Gastroesophageal sphincter (tissue), 4 donors: ENCODE data around the gene SSC4D. TPM values are rescaled to one million over a fixed set of nuclear protein-coding genes. Genes with fewer than 3 reads are reported as not detected.
"Not testable (repeated sequence)": the region's sequence is repeated elsewhere in the genome, so short reads cannot be mapped to it uniquely, and the experiment has no call there.

ENCODE experiments used
- ATAC-seq: fragments of 150-250 bp; one replicate; pipeline ENCODE4 v1.9.1; 2016; ENCODE audit warnings: mild to moderate bottlenecking, moderate library complexity
- H3K27ac ChIP-seq, 4 donors: fragments of 200-600 bp; sonication (generic) in 3 of 4; 1 replicate in 3 of 4; 2 replicates in 1 of 4; pipeline ENCODE4 v1.5.1; 2016 to 2019
- H3K27me3 ChIP-seq: fragments of 200-600 bp; sonication (generic); one replicate; pipeline ENCODE4 v1.5.1; 2019
- H3K36me3 ChIP-seq, 2 donors: fragments of 200-600 bp; sonication (generic); one replicate each; pipeline ENCODE4 v1.5.1; 2019; ENCODE audit warnings: control low read depth in 1 of 2
- H3K4me1 ChIP-seq, 3 donors: fragments of 200-600 bp; sonication (generic); 1 replicate in 2 of 3; 2 replicates in 1 of 3; pipeline ENCODE4 v1.5.1; 2016 to 2019; ENCODE audit warnings: control low read depth in 2 of 3
- H3K4me3 ChIP-seq, 2 donors: fragments of 200-600 bp; sonication (generic); one replicate each; pipeline ENCODE4 v1.5.1; 2019; ENCODE audit warnings: mild to moderate bottlenecking in 1 of 2, moderate library complexity in 1 of 2
- H3K9me3 ChIP-seq, 3 donors: fragments of 200-600 bp; sonication (generic); one replicate each; pipeline ENCODE4 v1.5.1; 2017 to 2019; ENCODE audit warnings: control low read depth in 2 of 3
- EP300 ChIP-seq: sonication (generic); formaldehyde crosslinking; IDR thresholded peaks from one replicate; pipeline ENCODE4 v1.6.1; 2017; ENCODE audit warnings: antibody characterized with exemption, mild to moderate bottlenecking
- POLR2A ChIP-seq, 2 donors: fragments of 450-650 bp; IDR thresholded peaks; one replicate each; pipeline ENCODE4 v1.6.1; 2017; ENCODE audit warnings: antibody characterized with exemption in 2 of 2, mild to moderate bottlenecking in 2 of 2, moderate library complexity in 1 of 2
- POLR2AphosphoS5 ChIP-seq: sonication (generic); formaldehyde crosslinking; IDR thresholded peaks from one replicate; pipeline ENCODE4 v1.6.1; 2017; ENCODE audit warnings: antibody characterized with exemption
- WGBS, 2 donors: methylation state at CpG; one replicate each; pipeline ENCODE4 v1.1.5; 2018; ENCODE audit warnings: low coverage in 1 of 2; 5-methylcytosine and 5-hydroxymethylcytosine counted together
- total RNA-seq, 4 donors: library from RNA; depleted of rRNA; stranded (reverse); fragments of >200 nt; gene quantifications; one replicate each; pipeline ENCODE4 v1.1.0, GENCODE V29; 2016
- TF ChIP-seq, protein P1 (sequence below), 4 experiments: fragments of 200-600 bp in 2 of 4; fragments of 450-650 bp in 2 of 4; sonication (generic) in 1 of 4; IDR thresholded peaks; one replicate each; pipeline ENCODE4 v1.5.1; 2017 to 2019; ENCODE audit warnings: antibody characterized with exemption in 4 of 4, mild to moderate bottlenecking in 2 of 4, moderate library complexity in 2 of 4

The SSC4D gene
- total RNA-seq, 4 donors from 2014 or later, result 0.47 to 1.4 (median 1.1) TPM; not detected in 1

GRCh38 chr7:76428149-76428823, 18.8 kb upstream of the SSC4D start:
- H3K27ac ChIP-seq, result no peak overlapping the region
- peaks cover 21% of the 10 kb centered on the region for H3K27me3 ChIP-seq
- no peak for TF ChIP-seq POLR2AphosphoS5
- WGBS, 2 donors, result 81 to 85% methylated on average over 12 of the region's 13 CpGs
- no peaks in the 10 kb centered on the region for H3K4me1 ChIP-seq
- no peaks in the 10 kb centered on the region for H3K36me3 ChIP-seq
- H3K9me3 ChIP-seq, result no peaks in the 10 kb centered on the region
- ATAC-seq, result no peak
- no peak overlapping the region for H3K4me3 ChIP-seq

DNA sequence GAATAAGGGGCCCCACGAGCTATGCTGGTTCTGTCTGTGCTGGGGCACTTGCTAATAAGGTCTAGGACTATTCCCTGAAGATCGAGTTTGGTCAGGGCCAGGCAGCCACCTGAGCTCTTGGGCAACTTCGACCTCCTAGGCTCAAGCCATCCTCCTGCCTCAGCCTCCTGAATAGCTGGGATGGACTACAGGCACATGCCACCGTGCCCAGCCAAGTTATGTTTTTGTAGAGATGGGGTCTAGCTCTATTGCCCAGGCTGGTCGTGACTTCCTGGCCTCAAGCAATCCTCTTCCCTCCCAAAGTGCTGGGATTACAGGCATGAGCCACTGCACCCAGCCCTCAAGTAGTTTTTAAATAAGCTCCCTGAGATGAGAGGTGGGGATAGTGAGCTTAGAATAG, 18.1 kb upstream of the SSC4D start:
- no peaks in the 10 kb centered on the region for H3K9me3 ChIP-seq

DNA sequence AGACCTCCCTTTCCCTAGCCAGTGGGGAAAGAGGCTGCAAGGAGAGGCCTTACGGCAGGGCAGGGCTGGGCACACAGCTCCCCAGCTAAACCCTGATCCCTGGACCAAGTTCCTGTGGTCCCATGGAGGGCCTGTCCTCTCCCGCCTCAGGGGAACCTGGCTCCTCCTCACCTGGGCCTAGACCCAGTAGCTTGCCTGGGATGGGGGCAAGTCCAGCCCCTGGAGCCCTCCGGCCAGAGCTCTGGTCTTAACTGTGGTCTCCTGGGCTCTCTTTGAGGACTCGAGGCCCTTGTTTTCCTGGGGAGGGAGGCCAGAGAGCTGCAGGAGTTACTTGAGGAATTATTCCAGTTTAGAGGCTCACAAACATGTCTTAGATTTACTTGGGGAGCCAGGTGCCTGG, 16.7 kb upstream of the SSC4D start:
- Histone ChIP-seq H3K4me3 (no peak overlapping the region), H3K36me3 (no peaks in the 10 kb centered on the region), H3K27me3 (peaks cover 24% of the 10 kb centered on the region), H3K9me3 (no peaks in the 10 kb centered on the region), H3K27ac (no peak overlapping the region), H3K4me1 (no peaks in the 10 kb centered on the region)
- TF ChIP-seq EP300 (no peak), POLR2AphosphoS5 (no peak), POLR2A (IDR thresholded peaks at IDR 0.05) (no peak)
- TF ChIP-seq, protein P1, sequence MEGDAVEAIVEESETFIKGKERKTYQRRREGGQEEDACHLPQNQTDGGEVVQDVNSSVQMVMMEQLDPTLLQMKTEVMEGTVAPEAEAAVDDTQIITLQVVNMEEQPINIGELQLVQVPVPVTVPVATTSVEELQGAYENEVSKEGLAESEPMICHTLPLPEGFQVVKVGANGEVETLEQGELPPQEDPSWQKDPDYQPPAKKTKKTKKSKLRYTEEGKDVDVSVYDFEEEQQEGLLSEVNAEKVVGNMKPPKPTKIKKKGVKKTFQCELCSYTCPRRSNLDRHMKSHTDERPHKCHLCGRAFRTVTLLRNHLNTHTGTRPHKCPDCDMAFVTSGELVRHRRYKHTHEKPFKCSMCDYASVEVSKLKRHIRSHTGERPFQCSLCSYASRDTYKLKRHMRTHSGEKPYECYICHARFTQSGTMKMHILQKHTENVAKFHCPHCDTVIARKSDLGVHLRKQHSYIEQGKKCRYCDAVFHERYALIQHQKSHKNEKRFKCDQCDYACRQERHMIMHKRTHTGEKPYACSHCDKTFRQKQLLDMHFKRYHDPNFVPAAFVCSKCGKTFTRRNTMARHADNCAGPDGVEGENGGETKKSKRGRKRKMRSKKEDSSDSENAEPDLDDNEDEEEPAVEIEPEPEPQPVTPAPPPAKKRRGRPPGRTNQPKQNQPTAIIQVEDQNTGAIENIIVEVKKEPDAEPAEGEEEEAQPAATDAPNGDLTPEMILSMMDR (IDR thresholded peaks at IDR 0.05), result no peak
- ATAC-seq, result no peak
- 100% methylated on average over 2 of the region's 4 CpGs; no CpG with 5 or more reads in 1 of the 2 donors for WGBS, 2 donors

More for the DNA sequence above, 18.1 kb upstream of the SSC4D start:
- no peak for ATAC-seq
- TF ChIP-seq, protein P1 (IDR thresholded peaks at IDR 0.05), result no peak
- Histone ChIP-seq H3K27ac (no peak overlapping the region), H3K27me3 (peaks cover 24% of the 10 kb centered on the region), H3K4me3 (no peak overlapping the region), H3K36me3 (no peaks in the 10 kb centered on the region), H3K4me1 (no peaks in the 10 kb centered on the region)
- 67 to 75% methylated on average over 1 to 2 of the region's 5 CpGs for WGBS, 2 donors

DNA sequence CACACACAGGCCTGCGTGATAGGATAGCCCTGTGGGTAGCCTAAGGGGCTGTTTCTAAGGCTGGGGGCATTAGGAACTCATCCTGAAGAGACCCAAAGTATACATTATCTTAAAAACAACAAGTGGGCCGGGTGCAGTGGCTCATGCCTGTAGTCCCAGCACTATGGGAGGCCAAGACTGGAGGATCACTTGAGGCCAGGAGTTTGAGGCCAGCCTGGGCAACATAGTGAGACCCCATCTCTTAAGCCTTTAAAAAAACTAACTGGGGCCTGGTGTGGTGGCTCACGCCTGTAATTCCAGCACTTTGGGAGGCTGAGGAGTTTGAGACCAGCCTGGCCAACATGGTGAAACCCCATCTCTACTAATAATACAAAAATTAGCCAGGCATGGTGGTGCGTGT, 16.1 kb upstream of the SSC4D start:
- not testable (repeated sequence) for H3K27ac ChIP-seq, H3K9me3 ChIP-seq, ATAC-seq, H3K36me3 ChIP-seq, H3K4me1 ChIP-seq, H3K4me3 ChIP-seq
- H3K27me3 ChIP-seq, result peaks cover 24% of the 10 kb centered on the region
- WGBS, 2 donors, result 78% methylated on average over 1 of the region's 4 CpGs; no CpG with 5 or more reads in 1 of the 2 donors

- H3K36me3 ChIP-seq, result no peaks in the 10 kb centered on the region
- H3K4me3 ChIP-seq, result no peak overlapping the region
- no peak overlapping the region for H3K27ac ChIP-seq
- H3K27me3 ChIP-seq, result peaks cover 25% of the 10 kb centered on the region
- TF ChIP-seq EP300 (no peak), POLR2A (IDR thresholded peaks at IDR 0.05) (no peak), POLR2AphosphoS5 (no peak)
- TF ChIP-seq, protein P1 (IDR thresholded peaks at IDR 0.05), result no peak
- peaks cover 0 to 2% (median 0%) of the 10 kb centered on the region in 3 donors for H3K9me3 ChIP-seq
- no peak for ATAC-seq
- no peaks in the 10 kb centered on the region for H3K4me1 ChIP-seq
- WGBS, 2 donors, result 80% methylated on average over 1 of the region's 9 CpGs; no CpG with 5 or more reads in 1 of the 2 donors
Measured at GRCh38 chr7:76425156-76425555, 15.7 kb upstream of the SSC4D start.

GRCh38 chr7:76424413-76425111, 15.1 kb upstream of the SSC4D start, which contains the start of gene ZP3:
Gene ZP3 (plus strand): TSS chr7:76424950. CDS start chr7:76424965, 15 bp downstream.
- peaks cover 0 to 7% (median 0%) of the 10 kb centered on the region in 3 donors for H3K9me3 ChIP-seq
- no peaks in the 10 kb centered on the region for H3K36me3 ChIP-seq
- ATAC-seq, result no peak
- TF ChIP-seq, protein P1 (IDR thresholded peaks at IDR 0.05), result no peak
- TF ChIP-seq POLR2AphosphoS5 (no peak), POLR2A (IDR thresholded peaks at IDR 0.05) (no peak), EP300 (no peak)
- no peak within 1 kb of the TSS for H3K4me3 ChIP-seq
- H3K27ac ChIP-seq, result no peak within 1 kb of the TSS
- H3K4me1 ChIP-seq, result no peaks in the 10 kb centered on the region
- WGBS, 2 donors, result 51 to 86% methylated on average over 2 to 5 of the region's 10 CpGs
- peaks cover 30% of the 10 kb centered on the region for H3K27me3 ChIP-seq
